Left lung (tissue), 10 donors: ENCODE data around the gene EZH1. TPM values are rescaled to one million over a fixed set of nuclear protein-coding genes. Genes with fewer than 3 reads are reported as not detected.
A peak's percentile ranks its signal among the peaks of the same experiment; 100 is the strongest.

ENCODE experiments used
- ATAC-seq: fragments of 200-7000 bp; cut with Tn5 transposase; one replicate; pipeline ENCODE4 v1.9.1; 2020; ENCODE audit warnings: moderate library complexity
- DNase-seq, 4 donors: peaks; one replicate each; pipeline ENCODE4 v3.0.0-alpha.2; 2013 to 2020
- H3K27ac ChIP-seq, 2 donors: fragments of 200-600 bp; sonication (generic) in 1 of 2; one replicate each; pipeline versions ENCODE4 v1.5.0 to v1.8.0; 2020 to 2021
- H3K27me3 ChIP-seq, 2 donors: fragments of 200-600 bp; sonication (generic) in 1 of 2; one replicate each; pipeline versions ENCODE4 v1.5.0 to v1.8.0; 2020 to 2021
- H3K36me3 ChIP-seq, 2 donors: fragments of 200-600 bp; sonication (generic) in 1 of 2; one replicate each; pipeline versions ENCODE4 v1.5.0 to v1.8.0; 2020 to 2021
- H3K4me1 ChIP-seq, 2 donors: fragments of 200-600 bp; one replicate each; pipeline ENCODE4 v1.8.0; 2021
- H3K4me3 ChIP-seq, 2 donors: fragments of 200-600 bp; sonication (generic) in 1 of 2; one replicate each; pipeline versions ENCODE4 v1.5.0 to v1.8.0; 2020 to 2021; ENCODE audit warnings: mild to moderate bottlenecking in 1 of 2
- H3K9me3 ChIP-seq, 2 donors: fragments of 200-600 bp; sonication (generic) in 1 of 2; one replicate each; pipeline versions ENCODE4 v1.5.0 to v1.8.0; 2020 to 2021
- intact Hi-C, 2 donors: fragments of 100-400 bp; cut with DNase I; formaldehyde crosslinking; loops; one replicate each; pipeline versions ENCODE4 v1.11.2 to v1.14.2; 2022
- polyA plus RNA-seq, 6 donors: library from polyadenylated mRNA; unstranded; fragments of 120-200 nt; gene quantifications; one replicate each; pipeline ENCODE4 v1.2.1, GENCODE V29; 2013; ENCODE audit not compliant: insufficient read length in 6 of 6
- total RNA-seq, 2 donors: library from RNA; stranded (reverse); fragmentation: NEBNext Ultra II Directional; extraction: Animal tissue kit (Norgen Biotek cat#: 25700); gene quantifications; one replicate each; pipeline ENCODE4 v1.2.1, GENCODE V29; 2021
- TF ChIP-seq, protein P1 (sequence below), 2 donors: fragments of 200-600 bp; sonication (generic) in 1 of 2; IDR thresholded peaks; one replicate each; pipeline versions ENCODE4 v1.5.0 to v1.8.0; 2021; ENCODE audit warnings: antibody characterized with exemption in 2 of 2
- donor health status: DM: no; HTN: yes; CAD: no.
- donor health status: DM: no; HTN: no; CAD: no.

EZH1 gene
- total and polyA plus RNA-seq, 8 donors, result 31.5 to 45.9 (median 36.8) TPM

DNA sequence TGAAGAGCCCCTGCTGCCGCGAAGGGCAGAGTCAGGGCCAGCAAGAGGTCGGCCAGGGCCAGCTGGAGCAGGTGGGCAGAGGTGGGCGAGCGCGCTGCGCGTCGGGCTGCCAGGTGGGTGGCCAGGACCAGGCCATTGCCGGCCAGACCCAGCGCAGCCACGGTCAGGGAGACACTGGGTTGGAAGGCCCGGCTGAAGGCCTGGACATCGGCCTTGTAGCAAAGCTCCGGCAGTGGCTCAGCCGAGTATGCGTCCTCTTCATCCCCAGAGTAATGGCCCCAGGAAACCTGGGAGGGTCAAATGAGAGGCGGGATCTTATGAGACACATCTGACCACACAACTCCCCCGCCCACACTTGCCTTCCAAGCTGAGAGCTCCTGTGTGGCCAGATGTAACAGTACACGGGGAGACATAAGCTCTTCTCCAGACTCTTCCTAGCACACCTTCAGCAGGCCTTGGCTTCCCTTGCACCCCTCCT lies 64.5 kb downstream of the EZH1 start:
- intact Hi-C loops, result no loop called here
- Histone ChIP-seq H3K4me3 (peak overlapping the region; percentile 17 to 86), H3K27me3 (peaks cover 0 to 48% of the 10 kb centered on the region in 2 donors), H3K27ac (peak overlapping the region; percentile 91 to 92), H3K4me1 (peaks cover 46 to 78% of the 10 kb centered on the region in 2 donors), H3K9me3 (no peaks in the 10 kb centered on the region), H3K36me3 (no peaks in the 10 kb centered on the region)
- ATAC-seq (no peak), DNase-seq (peak in 1 of 4 donors; percentile 79)
- TF ChIP-seq, protein P1, sequence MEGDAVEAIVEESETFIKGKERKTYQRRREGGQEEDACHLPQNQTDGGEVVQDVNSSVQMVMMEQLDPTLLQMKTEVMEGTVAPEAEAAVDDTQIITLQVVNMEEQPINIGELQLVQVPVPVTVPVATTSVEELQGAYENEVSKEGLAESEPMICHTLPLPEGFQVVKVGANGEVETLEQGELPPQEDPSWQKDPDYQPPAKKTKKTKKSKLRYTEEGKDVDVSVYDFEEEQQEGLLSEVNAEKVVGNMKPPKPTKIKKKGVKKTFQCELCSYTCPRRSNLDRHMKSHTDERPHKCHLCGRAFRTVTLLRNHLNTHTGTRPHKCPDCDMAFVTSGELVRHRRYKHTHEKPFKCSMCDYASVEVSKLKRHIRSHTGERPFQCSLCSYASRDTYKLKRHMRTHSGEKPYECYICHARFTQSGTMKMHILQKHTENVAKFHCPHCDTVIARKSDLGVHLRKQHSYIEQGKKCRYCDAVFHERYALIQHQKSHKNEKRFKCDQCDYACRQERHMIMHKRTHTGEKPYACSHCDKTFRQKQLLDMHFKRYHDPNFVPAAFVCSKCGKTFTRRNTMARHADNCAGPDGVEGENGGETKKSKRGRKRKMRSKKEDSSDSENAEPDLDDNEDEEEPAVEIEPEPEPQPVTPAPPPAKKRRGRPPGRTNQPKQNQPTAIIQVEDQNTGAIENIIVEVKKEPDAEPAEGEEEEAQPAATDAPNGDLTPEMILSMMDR (IDR thresholded peaks at IDR 0.05), result no peak

DNA sequence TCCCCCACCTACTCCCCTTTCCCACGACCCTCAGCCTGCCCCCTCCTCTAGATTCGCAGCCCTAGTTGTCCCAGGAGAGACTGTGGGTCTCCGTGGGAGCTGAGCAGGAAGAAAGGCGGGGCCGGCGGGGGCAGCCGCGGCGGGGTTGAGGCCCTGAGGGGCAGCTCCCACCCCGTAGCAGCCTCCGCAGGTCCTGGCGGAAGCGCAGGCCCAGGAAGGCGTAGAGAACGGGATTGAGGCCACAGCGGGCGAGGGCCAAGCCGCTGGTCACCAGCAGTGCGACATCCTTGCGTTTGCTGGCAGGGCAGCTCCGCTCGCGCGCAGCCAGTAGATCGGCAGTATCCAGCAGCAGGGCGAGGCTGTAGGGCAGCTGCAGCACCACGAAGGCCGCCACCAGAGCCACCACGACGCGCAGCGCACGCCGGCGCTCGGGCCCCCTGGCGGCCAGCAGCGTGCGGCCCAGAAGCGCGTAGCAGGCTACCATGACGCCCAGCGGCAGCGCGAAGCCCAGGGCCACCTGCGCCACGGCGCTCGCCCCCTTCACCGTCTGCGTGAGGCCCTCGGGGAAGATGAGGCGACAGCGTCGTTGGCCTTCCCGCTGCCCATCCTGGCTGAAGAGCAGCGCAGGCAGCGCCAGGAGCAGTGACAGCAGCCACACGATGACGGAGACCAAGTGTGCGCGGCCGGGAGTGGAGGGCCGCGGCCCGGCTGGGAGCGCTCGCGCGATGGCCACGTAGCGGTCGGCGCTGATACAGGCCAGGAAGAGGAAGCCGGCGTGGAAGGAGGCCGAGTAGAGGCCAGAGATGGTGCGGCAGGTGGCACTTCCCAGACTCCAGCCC lies 65.1 kb downstream of the EZH1 start:
- Histone ChIP-seq H3K27me3 (peaks cover 0 to 55% of the 10 kb centered on the region in 2 donors), H3K9me3 (no peaks in the 10 kb centered on the region), H3K4me3 (peak overlapping the region; percentile 17 to 86), H3K4me1 (peaks cover 50 to 84% of the 10 kb centered on the region in 2 donors), H3K27ac (peak overlapping the region; percentile 91 to 92), H3K36me3 (no peaks in the 10 kb centered on the region)
- ATAC-seq (peak; percentile 40), DNase-seq (peak; percentile 77 to 96 (median 83))
- intact Hi-C loops, result loop anchor here in 1 of 2 donors (5.0 kb wide), 1 partner anchor 102 kb away; the partner anchor contains the start of gene PSMC3IP
- TF ChIP-seq, protein P1 (IDR thresholded peaks at IDR 0.05), result peak; percentile 90 to 98

DNA sequence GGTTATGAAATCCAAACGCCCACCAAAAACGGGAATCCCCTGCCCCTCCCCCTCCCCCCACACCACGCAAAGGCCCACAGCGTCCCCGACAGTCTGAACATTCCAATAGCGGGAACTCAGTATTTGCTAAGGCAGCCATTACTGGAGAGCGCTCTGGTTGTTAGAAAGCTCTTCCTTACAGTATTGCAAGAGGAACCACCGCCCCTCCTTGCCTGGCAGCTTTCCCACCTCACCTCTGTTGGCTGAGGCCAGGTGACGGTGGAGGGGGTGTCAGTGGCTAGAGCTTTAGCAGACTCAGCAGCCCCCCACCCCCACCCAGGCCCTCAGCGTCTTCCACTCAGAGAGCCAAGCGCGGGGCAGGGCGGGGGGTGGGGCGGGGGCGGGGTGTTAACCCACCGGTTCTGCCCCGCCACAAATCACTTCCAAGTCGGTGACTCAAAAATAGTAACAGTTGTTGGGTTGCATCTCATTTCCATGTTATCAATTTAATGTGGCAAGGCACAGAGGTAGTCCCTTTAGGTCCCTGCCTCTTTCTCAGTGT lies 65.8 kb downstream of the EZH1 start:
- no peaks in the 10 kb centered on the region for H3K36me3 ChIP-seq
- peak overlapping the region; percentile 39 to 86 for H3K4me3 ChIP-seq
- peaks cover 57 to 90% of the 10 kb centered on the region in 2 donors for H3K4me1 ChIP-seq
- peak; percentile 3 for ATAC-seq
- TF ChIP-seq, protein P1 (IDR thresholded peaks at IDR 0.05), result no peak
- H3K27ac ChIP-seq, result peak overlapping the region; percentile 91 to 92
- peaks cover 0 to 56% of the 10 kb centered on the region in 2 donors for H3K27me3 ChIP-seq
- no peaks in the 10 kb centered on the region for H3K9me3 ChIP-seq
- intact Hi-C loops, result loop anchor here in 1 of 2 donors (5.0 kb wide), 1 partner anchor 102 kb away; the partner anchor contains the start of gene PSMC3IP
- DNase-seq, result peak in 3 of 4 donors; percentile 53 to 78 (median 72)

DNA sequence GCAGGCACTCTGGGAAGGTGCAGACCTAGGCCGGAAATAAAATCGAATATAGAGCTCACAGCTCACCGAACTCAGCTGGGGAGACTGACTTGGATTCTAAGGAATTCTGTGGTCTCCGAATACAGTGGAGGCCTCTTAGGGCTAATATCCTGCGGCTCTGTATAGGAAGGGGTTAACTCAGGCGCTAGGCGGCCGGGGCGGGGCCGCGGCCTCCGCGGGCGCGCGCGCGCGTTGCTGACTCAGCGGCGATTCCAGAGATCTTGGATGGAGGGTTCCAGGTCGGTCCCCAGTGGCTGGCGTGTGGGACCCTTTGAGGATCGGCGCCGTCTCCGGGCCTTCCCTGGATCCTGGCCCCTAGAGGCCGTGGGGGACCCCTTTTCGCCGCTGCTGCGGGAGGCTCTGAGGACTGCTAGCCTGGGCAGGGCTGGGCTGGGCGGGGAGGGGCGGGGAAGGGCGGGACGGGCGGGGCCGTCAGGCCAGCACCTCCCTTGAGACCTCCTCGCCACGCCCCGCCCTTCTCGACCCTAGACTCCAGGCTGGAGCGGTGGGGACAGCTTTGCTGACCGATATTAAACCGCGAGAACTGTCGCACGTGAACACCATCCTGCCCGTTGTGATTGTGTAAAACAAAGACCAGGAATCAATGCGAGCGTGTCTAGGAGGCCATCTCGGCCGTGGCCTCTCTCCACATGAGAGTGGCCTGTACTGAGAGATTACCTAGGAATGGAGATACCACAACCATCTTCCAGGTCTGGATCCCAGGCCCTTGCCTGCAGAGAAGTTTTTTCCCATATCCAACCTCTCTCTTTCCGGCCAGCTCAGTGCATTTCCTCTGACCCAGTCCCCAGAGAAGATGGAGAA lies 66.7 kb downstream of the EZH1 start:
- intact Hi-C loops, result loop anchor here in 1 of 2 donors (5.0 kb wide), 1 partner anchor 101 kb away; the partner anchor contains the start of gene PSMC3IP
- Histone ChIP-seq H3K4me1 (peaks cover 57 to 89% of the 10 kb centered on the region in 2 donors), H3K36me3 (peaks cover 0 to 4% of the 10 kb centered on the region in 2 donors), H3K4me3 (peak overlapping the region; percentile 39 to 86), H3K9me3 (no peaks in the 10 kb centered on the region), H3K27me3 (peaks cover 0 to 56% of the 10 kb centered on the region in 2 donors), H3K27ac (peak overlapping the region; percentile 91 to 92)
- TF ChIP-seq, protein P1 (IDR thresholded peaks at IDR 0.05), result no peak
- peak; percentile 92 to 94 (median 92) for DNase-seq
- ATAC-seq, result peak; percentile 49
